Measurements from ENCODE around the gene CLMN. TPM values are rescaled to one million over a fixed set of nuclear protein-coding genes. Genes with fewer than 3 reads are reported as not detected.

Gene CLMN
- total RNA-seq, 4 donors from 2014 or later: 3.3 to 14.1 (median 5.1) TPM

DNA sequence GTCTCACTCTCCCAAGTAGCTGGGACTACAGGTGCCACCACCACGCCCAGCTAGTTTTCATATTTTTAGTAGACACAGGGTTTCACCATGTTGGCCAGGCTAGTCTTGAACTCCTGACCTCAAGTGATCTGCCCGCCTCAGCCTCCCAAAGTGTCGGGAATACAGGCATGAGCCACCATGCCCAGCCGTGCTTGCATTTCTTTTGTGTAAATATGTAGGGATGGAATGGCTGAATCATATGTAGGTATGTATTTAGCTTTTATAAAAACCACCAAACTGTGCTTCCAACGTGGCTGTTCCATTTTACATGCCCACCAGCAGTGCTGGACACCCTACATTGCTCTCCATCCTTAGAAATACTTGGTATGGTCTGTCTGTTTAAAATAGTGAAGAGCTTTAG, 32.8 kb upstream of the CLMN start:
- no peak for TF ChIP-seq POLR2A (IDR thresholded peaks at IDR 0.05)
- TF ChIP-seq, protein P1, sequence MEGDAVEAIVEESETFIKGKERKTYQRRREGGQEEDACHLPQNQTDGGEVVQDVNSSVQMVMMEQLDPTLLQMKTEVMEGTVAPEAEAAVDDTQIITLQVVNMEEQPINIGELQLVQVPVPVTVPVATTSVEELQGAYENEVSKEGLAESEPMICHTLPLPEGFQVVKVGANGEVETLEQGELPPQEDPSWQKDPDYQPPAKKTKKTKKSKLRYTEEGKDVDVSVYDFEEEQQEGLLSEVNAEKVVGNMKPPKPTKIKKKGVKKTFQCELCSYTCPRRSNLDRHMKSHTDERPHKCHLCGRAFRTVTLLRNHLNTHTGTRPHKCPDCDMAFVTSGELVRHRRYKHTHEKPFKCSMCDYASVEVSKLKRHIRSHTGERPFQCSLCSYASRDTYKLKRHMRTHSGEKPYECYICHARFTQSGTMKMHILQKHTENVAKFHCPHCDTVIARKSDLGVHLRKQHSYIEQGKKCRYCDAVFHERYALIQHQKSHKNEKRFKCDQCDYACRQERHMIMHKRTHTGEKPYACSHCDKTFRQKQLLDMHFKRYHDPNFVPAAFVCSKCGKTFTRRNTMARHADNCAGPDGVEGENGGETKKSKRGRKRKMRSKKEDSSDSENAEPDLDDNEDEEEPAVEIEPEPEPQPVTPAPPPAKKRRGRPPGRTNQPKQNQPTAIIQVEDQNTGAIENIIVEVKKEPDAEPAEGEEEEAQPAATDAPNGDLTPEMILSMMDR (IDR thresholded peaks at IDR 0.05): no peak
- Histone ChIP-seq H3K4me3 (no peak overlapping the region), H3K36me3 (no peaks in the 10 kb centered on the region), H3K9me3 (peaks cover 0 to 10% (median 6%) of the 10 kb centered on the region in 3 donors), H3K27me3 (peaks cover 0 to 14% (median 0%) of the 10 kb centered on the region in 4 donors), H3K27ac (no peak overlapping the region), H3K4me1 (no peaks in the 10 kb centered on the region)
- intact Hi-C loops (cut with DNase I): no loop called here
- no peak for DNase-seq
- 40 to 53% methylated on average over 2 to 4 of the region's 5 CpGs for WGBS, 2 donors

DNA sequence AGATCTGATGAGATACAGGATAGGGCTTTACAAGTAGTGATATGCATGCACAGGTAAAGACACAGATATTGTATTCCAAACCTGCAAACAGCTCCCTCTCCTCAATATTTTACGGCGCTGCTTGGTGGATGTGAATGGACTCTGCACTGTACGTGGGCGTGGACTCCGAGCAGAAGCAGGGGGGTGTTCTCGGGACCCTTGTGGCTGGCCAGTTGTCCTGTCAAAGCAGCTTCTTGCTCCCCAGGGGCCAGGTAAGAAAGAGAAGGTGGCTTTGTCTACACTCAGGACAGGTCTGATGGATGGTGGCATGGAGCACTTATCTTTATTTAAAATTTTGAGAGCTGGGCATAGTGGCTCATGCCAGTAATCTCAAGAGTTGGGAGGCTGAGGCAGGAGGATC, 29.5 kb upstream of the CLMN start:
- WGBS, 2 donors: 90 to 100% methylated on average over 3 to 6 of the region's 6 CpGs
- peaks cover 0 to 14% (median 0%) of the 10 kb centered on the region in 4 donors for H3K27me3 ChIP-seq

DNA sequence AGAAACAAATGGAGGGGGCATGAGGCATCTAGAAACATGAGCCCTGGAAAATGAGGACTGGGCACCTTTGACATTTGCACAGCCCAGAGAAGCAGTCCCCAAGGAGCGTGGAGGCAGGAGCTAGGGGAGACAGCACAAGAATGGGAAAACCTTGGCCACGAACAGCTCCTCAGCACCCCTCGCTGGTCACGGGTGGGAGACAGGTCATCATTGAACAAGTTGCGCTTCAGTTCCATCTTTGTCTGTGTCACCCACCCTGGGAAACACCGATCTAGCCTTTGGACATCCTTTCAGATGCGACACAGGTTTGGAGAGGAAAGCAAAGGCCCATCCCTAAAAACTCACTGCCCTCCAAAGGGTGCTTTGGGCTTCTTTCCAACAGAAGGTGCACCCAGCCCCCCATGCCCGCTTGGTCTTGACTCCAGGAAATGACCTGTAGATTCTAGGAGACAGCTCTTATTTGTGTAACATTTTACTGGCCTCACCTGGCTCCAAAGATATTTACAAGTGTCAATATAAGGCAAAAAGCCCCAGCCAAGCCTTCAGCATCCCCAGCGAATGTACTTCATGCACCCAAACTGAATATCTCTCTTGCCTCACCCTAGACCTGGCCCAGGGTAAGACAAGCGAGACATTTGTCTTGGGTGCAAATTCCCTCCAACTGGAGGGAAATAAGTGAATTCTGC, 28.8 kb upstream of the CLMN start:
- no peak for DNase-seq
- Histone ChIP-seq H3K4me3 (no peak overlapping the region), H3K9me3 (no peaks in the 10 kb centered on the region), H3K27ac (no peak overlapping the region), H3K4me1 (no peaks in the 10 kb centered on the region), H3K36me3 (no peaks in the 10 kb centered on the region), H3K27me3 (peaks cover 0 to 14% (median 0%) of the 10 kb centered on the region in 4 donors)
- intact Hi-C loops (cut with DNase I): no loop called here
- 89 to 91% methylated on average over 4 to 7 of the region's 10 CpGs for WGBS, 2 donors
- TF ChIP-seq, protein P1 (IDR thresholded peaks at IDR 0.05): no peak
- TF ChIP-seq POLR2A (IDR thresholded peaks at IDR 0.05): no peak

More for the DNA sequence above, 29.5 kb upstream of the CLMN start:
- Histone ChIP-seq H3K36me3 (no peaks in the 10 kb centered on the region), H3K27ac (no peak overlapping the region), H3K4me1 (no peaks in the 10 kb centered on the region), H3K9me3 (peaks cover 0 to 3% (median 3%) of the 10 kb centered on the region in 3 donors), H3K4me3 (no peak overlapping the region)
- intact Hi-C loops (cut with DNase I): no loop called here
- TF ChIP-seq, protein P1 (IDR thresholded peaks at IDR 0.05): no peak
- TF ChIP-seq POLR2A (IDR thresholded peaks at IDR 0.05): no peak
- no peak for DNase-seq

GRCh38 chr14:95346820-95347219, 27.1 kb upstream of the CLMN start:
- no peak overlapping the region for H3K4me3 ChIP-seq
- H3K9me3 ChIP-seq: no peaks in the 10 kb centered on the region
- H3K27me3 ChIP-seq: peaks cover 0 to 11% (median 0%) of the 10 kb centered on the region in 4 donors
- intact Hi-C loops (cut with DNase I): no loop called here
- WGBS, 2 donors: 100% methylated on average over 1 of the region's 1 CpG
- no peaks in the 10 kb centered on the region for H3K36me3 ChIP-seq
- DNase-seq: no peak
- TF ChIP-seq POLR2A (IDR thresholded peaks at IDR 0.05): no peak
- TF ChIP-seq, protein P1 (IDR thresholded peaks at IDR 0.05): no peak
- H3K27ac ChIP-seq: no peak overlapping the region
- no peaks in the 10 kb centered on the region for H3K4me1 ChIP-seq

- no peak for DNase-seq
- H3K36me3 ChIP-seq: no peaks in the 10 kb centered on the region
- no peaks in the 10 kb centered on the region for H3K4me1 ChIP-seq
- no peak overlapping the region for H3K27ac ChIP-seq
- intact Hi-C loops (cut with DNase I): no loop called here
- no peaks in the 10 kb centered on the region for H3K9me3 ChIP-seq
- H3K4me3 ChIP-seq: no peak overlapping the region
- WGBS, 2 donors: 84 to 89% methylated on average over 8 of the region's 8 CpGs
- no peak for TF ChIP-seq POLR2A (IDR thresholded peaks at IDR 0.05)
- TF ChIP-seq, protein P1 (IDR thresholded peaks at IDR 0.05): no peak
- H3K27me3 ChIP-seq: peaks cover 0 to 11% (median 0%) of the 10 kb centered on the region in 4 donors
These were observed 26.6 kb upstream of the CLMN start for GRCh38 chr14:95346266-95346665.
